GOT3 (cell line): ENCODE data around the gene AIP.
"Not testable (repeated sequence)": the region's sequence is repeated elsewhere in the genome, so short reads cannot be mapped to it uniquely, and the experiment has no call there.

Experiments
- DNase-seq: peaks from one replicate; lab custom pipeline; 2025; ENCODE audit warnings: mixed read lengths; lab: John Stamatoyannopoulos, UW

Gene AIP

GRCh38 chr11:67449116-67449844 is 33.5 kb upstream of the AIP start:
- no peak for DNase-seq

- DNase-seq = no peak
These were observed 31.8 kb upstream of the AIP start for GRCh38 chr11:67450796-67451657.

- no peak for DNase-seq
These were observed 31.2 kb upstream of the AIP start for GRCh38 chr11:67451658-67451976.

- DNase-seq = no peak
These were observed 30.5 kb upstream of the AIP start, which contains the start of gene GPR152 for GRCh38 chr11:67452141-67452952. TSS of gene GPR152 (minus strand) at chr11:67452729. CDS start at chr11:67452724, 5 bp downstream.

- DNase-seq = no peak
These were observed 28.8 kb upstream of the AIP start for GRCh38 chr11:67453816-67454732.

- DNase-seq = no peak
These were observed 27.8 kb upstream of the AIP start, which contains the start of gene CABP4 for GRCh38 chr11:67455054-67455453. TSS of gene CABP4 (plus strand) at chr11:67455354. CDS start at chr11:67455424, 70 bp downstream.

- DNase-seq = no peak
These were observed 26.6 kb upstream of the AIP start for GRCh38 chr11:67456068-67456705.

GRCh38 chr11:67457453-67457852 is 25.4 kb upstream of the AIP start:
- no peak for DNase-seq

GRCh38 chr11:67458266-67458665 is 24.6 kb upstream of the AIP start:
- no peak for DNase-seq

- DNase-seq = no peak
These were observed 19.6 kb upstream of the AIP start for GRCh38 chr11:67463186-67463585.

GRCh38 chr11:67463680-67464410 is 19.0 kb upstream of the AIP start:
- DNase-seq = no peak

GRCh38 chr11:67464411-67465188 is 18.2 kb upstream of the AIP start:
- no peak for DNase-seq

GRCh38 chr11:67465189-67465510 is 17.7 kb upstream of the AIP start:
- no peak for DNase-seq

GRCh38 chr11:67465530-67465929 is 17.3 kb upstream of the AIP start:
- not testable (repeated sequence) for DNase-seq

- DNase-seq = no peak
These were observed 16.5 kb upstream of the AIP start for GRCh38 chr11:67466367-67466766.

GRCh38 chr11:67466962-67467771 is 15.7 kb upstream of the AIP start:
- DNase-seq = no peak

- no peak for DNase-seq
These were observed 14.8 kb upstream of the AIP start for GRCh38 chr11:67468056-67468455.

GRCh38 chr11:67468456-67468758 is 14.4 kb upstream of the AIP start:
- DNase-seq = no peak
